A549 (cell line): ENCODE data around the gene MYMK. TPM values are rescaled to one million over a fixed set of nuclear protein-coding genes. Genes with fewer than 3 reads are reported as not detected.

Source experiments
- ATAC-seq, 2 experiments: fragments of 200-7000 bp in 1 of 2; fragments of >200 bp in 1 of 2; cut with Nextera tagmentation in 1 of 2; cut with Tn5 transposase in 1 of 2; 3 replicates each; pipeline versions ENCODE4 v1.8.0 to v1.9.1; 2018 to 2020; ENCODE audit warnings: mild to moderate bottlenecking in 1 of 2, moderate library complexity in 1 of 2
- CTCF ChIA-PET: fragments of 300-600 bp; sonication (Branson Sonifier 250); formaldehyde crosslinking; extraction: SDS; loops from one replicate; lab custom pipeline; 2021; ENCODE audit warnings: antibody characterized with exemption, inconsistent platforms; lab: Yijun Ruan, JAX
- POLR2A ChIA-PET: fragments of 350-600 bp; formaldehyde crosslinking; extraction: SDS; loops from one replicate; lab custom pipeline; 2021; ENCODE audit warnings: antibody characterized with exemption, inconsistent platforms; lab: Yijun Ruan, JAX
- DNase-seq, 2 experiments: peaks; one replicate each; pipeline versions ENCODE4 v3.0.0 to v3.0.0-alpha.2; 2011 to 2016; ENCODE audit warnings: low read depth in 1 of 2, low spot score in 1 of 2
- FAIRE-seq: peaks from 2 replicates; lab custom pipeline; 2011; peaks lifted over from hg19 to GRCh38; lab: Jason Lieb, UNC
- H3K27ac ChIP-seq, 2 experiments: fragments of >200 bp; sonication (Bioruptor Twin); formaldehyde crosslinking; 3 replicates each; pipeline ENCODE4 v1.5.1; 2016 to 2017
- H3K4me1 ChIP-seq: fragments of >200 bp; sonication (Bioruptor Twin); formaldehyde crosslinking; 3 replicates; pipeline ENCODE4 v1.6.1; 2016
- H3K4me2 ChIP-seq: fragments of >200 bp; sonication (Bioruptor Twin); formaldehyde crosslinking; 3 replicates; pipeline ENCODE4 v1.6.1; 2016
- H3K4me3 ChIP-seq: fragments of >200 bp; sonication (Bioruptor Twin); formaldehyde crosslinking; 3 replicates; pipeline ENCODE4 v1.5.1; 2016
- H3K9me3 ChIP-seq: fragments of >200 bp; sonication (Bioruptor Twin); formaldehyde crosslinking; 3 replicates; pipeline ENCODE4 v1.6.1; 2016
- CBX8 ChIP-seq: fragments of 200-600 bp; sonication (generic); IDR thresholded peaks from 2 replicates; pipeline ENCODE4 v1.6.1; 2016
- CHD4 ChIP-seq: fragments of 200-600 bp; sonication (generic); IDR thresholded peaks from 2 replicates; pipeline ENCODE4 v1.6.1; 2016; ENCODE audit warnings: antibody characterized with exemption, mild to moderate bottlenecking, borderline replicate concordance
- EHF ChIP-seq: fragments of 250-450 bp; sonication (Bioruptor Pico); IDR thresholded peaks from 2 replicates; pipeline ENCODE4 v1.5.0; 2020; ENCODE audit warnings: mild to moderate bottlenecking
- EHMT2 ChIP-seq: fragments of 200-600 bp; sonication (generic); IDR thresholded peaks from 2 replicates; pipeline ENCODE4 v1.6.1; 2016; ENCODE audit warnings: antibody characterized with exemption, low read depth, mild to moderate bottlenecking, moderate library complexity
- EP300 ChIP-seq, 2 experiments: fragments of >200 bp; sonication (Bioruptor Twin); formaldehyde crosslinking; IDR thresholded peaks; 2 replicates in 1 of 2; 3 replicates in 1 of 2; pipeline ENCODE4 v1.6.1; 2016 to 2017
- FOXS1 ChIP-seq: fragments of 250-450 bp; sonication (Bioruptor Pico); IDR thresholded peaks from 2 replicates; pipeline ENCODE4 v1.5.0; 2020; ENCODE audit warnings: mild to moderate bottlenecking, moderate library complexity
- HDAC2 ChIP-seq: fragments of 200-600 bp; sonication (generic); IDR thresholded peaks from 2 replicates; pipeline ENCODE4 v1.6.1; 2016
- HOXA7 ChIP-seq: fragments of 250-450 bp; sonication (Bioruptor Pico); IDR thresholded peaks from 2 replicates; pipeline ENCODE4 v1.5.0; 2020; ENCODE audit warnings: mild to moderate bottlenecking, moderate library complexity
- JUN ChIP-seq, 2 experiments: fragments of >200 bp; sonication (Bioruptor Twin); formaldehyde crosslinking; IDR thresholded peaks; 2 replicates in 1 of 2; 3 replicates in 1 of 2; pipeline ENCODE4 v1.6.1; 2016 to 2017
- KDM1A ChIP-seq: fragments of 200-600 bp; sonication (generic); IDR thresholded peaks from 2 replicates; pipeline ENCODE4 v1.6.1; 2016; ENCODE audit warnings: low read depth, mild to moderate bottlenecking
- MAFK ChIP-seq: fragments of 450-650 bp; IDR thresholded peaks from 2 replicates; pipeline ENCODE4 v1.6.1; 2014; ENCODE audit not compliant: partially characterized antibody
- MYC ChIP-seq: IDR thresholded peaks from 2 replicates; pipeline ENCODE4 v1.6.1; 2012; ENCODE audit warnings: mild to moderate bottlenecking, inconsistent platforms, low read length, improper control_type of control experiment, borderline replicate concordance
- NPAS2 ChIP-seq: fragments of 250-450 bp; sonication (Bioruptor Pico); IDR thresholded peaks from 2 replicates; pipeline ENCODE4 v1.8.0; 2022; ENCODE audit warnings: mild to moderate bottlenecking, moderate library complexity, borderline replicate concordance
- NR3C1 ChIP-seq: fragments of >200 bp; sonication (Bioruptor Twin); formaldehyde crosslinking; IDR thresholded peaks from 3 replicates; pipeline ENCODE4 v1.6.1; 2017
- PHF8 ChIP-seq: fragments of 200-600 bp; sonication (generic); IDR thresholded peaks from 2 replicates; pipeline ENCODE4 v1.6.1; 2016; ENCODE audit warnings: low read depth, mild to moderate bottlenecking, antibody characterized with exemption, moderate library complexity, borderline replicate concordance
- POLR2AphosphoS2 ChIP-seq: conservative IDR thresholded peaks from 2 replicates; pipeline ENCODE4 v1.6.1; 2012; ENCODE audit warnings: low read length, improper control_type of control experiment, inconsistent platforms
- TFCP2L1 ChIP-seq: fragments of 250-450 bp; sonication (Bioruptor Pico); IDR thresholded peaks from 2 replicates; pipeline ENCODE4 v1.5.0; 2021; ENCODE audit warnings: mild to moderate bottlenecking
- TP53 ChIP-seq: fragments of 250-450 bp; sonication (Bioruptor Pico); IDR thresholded peaks from 2 replicates; pipeline ENCODE4 v1.5.0; 2021; ENCODE audit warnings: mild to moderate bottlenecking, moderate library complexity
- ZFP36 ChIP-seq: fragments of 450-650 bp; IDR thresholded peaks from 2 replicates; pipeline ENCODE4 v1.6.1; 2014; ENCODE audit warnings: borderline replicate concordance; ENCODE audit not compliant: partially characterized antibody
- ZNF302 ChIP-seq: fragments of 250-450 bp; sonication (Bioruptor Pico); IDR thresholded peaks from 2 replicates; pipeline ENCODE4 v1.9.0; 2021; ENCODE audit warnings: inconsistent platforms, mild to moderate bottlenecking, moderate library complexity
- WGBS: methylation state at CpG from one replicate; pipeline ENCODE4 v1.1.6; 2017; ENCODE audit errors: missing lambda C conversion rate; 5-methylcytosine and 5-hydroxymethylcytosine counted together
- polyA plus RNA-seq, 4 experiments: library from polyadenylated mRNA; depleted of rRNA in 3 of 4; stranded (reverse); fragments of >200 nt; fragmentation: RNase III in 1 of 4; extraction: RNeasy Plus Mini Kit Qiagen cat#74134 plus additional on column Dnase treatment in 1 of 4; gene quantifications; 2 replicates in 3 of 4; 3 replicates in 1 of 4; pipeline ENCODE4 v1.2.3, GENCODE V29; 2011 to 2017
- TF ChIP-seq, protein P1 (sequence below): IDR thresholded peaks from 2 replicates; pipeline ENCODE4 v1.6.1; 2012; ENCODE audit warnings: low read depth, borderline replicate concordance
- TF ChIP-seq, protein P2 (sequence below): fragments of >200 bp; sonication (Bioruptor Twin); formaldehyde crosslinking; IDR thresholded peaks from 2 replicates; pipeline ENCODE4 v1.6.1; 2016
- TF ChIP-seq, protein P3 (sequence below): fragments of >200 bp; sonication (Bioruptor Twin); formaldehyde crosslinking; IDR thresholded peaks from 3 replicates; pipeline ENCODE4 v1.6.1; 2016
- TF ChIP-seq, protein P4 (sequence below): IDR thresholded peaks from 2 replicates; pipeline ENCODE4 v1.6.1; 2012
- TF ChIP-seq, protein P5 (sequence below): fragments of 200-600 bp; sonication (generic); IDR thresholded peaks from 2 replicates; pipeline ENCODE4 v1.6.1; 2016; ENCODE audit warnings: antibody characterized with exemption, mild to moderate bottlenecking, moderate library complexity
- TF ChIP-seq, protein P6 (sequence below): fragments of 450-650 bp; IDR thresholded peaks from 2 replicates; pipeline ENCODE4 v1.6.1; 2014; ENCODE audit warnings: antibody characterized with exemption

The MYMK gene
- polyA plus RNA-seq, 2 of the 4 experiments (the other 2 are of a cell fraction) = not detected

DNA sequence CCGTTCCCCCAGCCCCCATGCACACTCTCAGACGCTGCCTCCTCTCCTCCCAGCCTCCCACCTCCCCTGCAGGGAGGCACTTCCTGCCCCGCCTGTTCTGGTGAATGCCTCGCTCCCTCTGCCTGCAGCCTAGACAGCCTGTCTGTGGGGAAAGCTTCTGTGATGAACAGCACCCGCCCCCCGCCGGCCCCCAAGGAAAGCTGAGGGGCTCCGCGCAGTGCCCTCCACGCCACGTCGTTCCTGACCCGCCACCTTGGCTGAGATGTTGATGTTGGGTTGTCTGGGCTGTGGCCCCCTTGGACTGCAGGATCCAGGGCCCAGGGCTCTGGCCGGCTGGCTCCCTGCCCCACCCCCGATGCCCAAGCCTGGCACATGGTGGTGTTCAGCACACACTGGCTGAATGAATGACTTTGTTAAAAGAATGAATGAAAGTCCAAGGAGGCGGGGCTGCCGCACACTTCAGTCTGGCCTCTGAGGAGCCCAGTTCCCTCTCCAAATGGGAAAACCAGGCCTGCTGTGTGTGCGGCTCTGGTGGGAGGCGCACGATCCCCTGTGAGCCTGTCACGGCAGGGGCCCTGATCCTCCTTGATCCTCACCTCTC lies 2.1 kb upstream of the MYMK start:
- ATAC-seq (no peak), FAIRE-seq (no peak), DNase-seq (no peak)
- CTCF ChIA-PET = interaction anchor here (8.7 kb wide), 1 partner anchor 199 kb away, joined by 72 read pairs; no protein-coding TSS in a partner anchor
- WGBS = 67% methylated on average over 15 of the region's 21 CpGs
- TF ChIP-seq HDAC2 (no peak), JUN (IDR thresholded peaks at IDR 0.05) (no peak), MYC (no peak), FOXS1 (CRISPR knock-in tag) (no peak), ZFP36 (no peak), CHD4 (no peak), POLR2AphosphoS2 (no peak)
- POLR2A ChIA-PET = no interaction called here
- no peaks in the 10 kb centered on the region for H3K9me3 ChIP-seq
- no peak overlapping the region for H3K27ac ChIP-seq
- H3K4me1 ChIP-seq = peaks cover 5% of the 10 kb centered on the region; the same call in 1 of the 3 replicates
- no peak overlapping the region for H3K4me2 ChIP-seq
- H3K4me3 ChIP-seq = no peak overlapping the region

DNA sequence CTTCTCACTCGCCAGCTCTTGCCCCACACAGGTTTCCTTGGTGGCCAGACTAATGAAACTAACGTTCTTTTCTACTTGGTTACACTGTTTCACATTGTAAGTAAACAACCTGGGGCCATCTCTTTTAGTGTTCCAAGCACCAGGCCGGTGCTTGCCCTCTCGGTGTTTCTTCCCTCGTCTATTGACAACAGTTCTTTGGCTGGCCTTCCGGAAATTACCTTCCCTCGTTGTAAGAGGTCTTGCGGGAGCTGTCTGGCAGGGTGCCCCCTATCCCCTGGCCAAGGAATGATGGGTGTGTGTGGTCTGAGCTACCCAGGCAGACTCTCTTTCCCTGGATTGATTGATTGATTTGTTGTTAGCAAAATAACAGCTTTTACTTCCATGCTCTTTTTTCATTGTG lies 918 bp upstream of the MYMK start:
- TF ChIP-seq ZNF302 (no peak), TFCP2L1 (CRISPR knock-in tag) (no peak), HOXA7 (CRISPR knock-in tag) (no peak), KDM1A (no peak), FOXS1 (CRISPR knock-in tag) (no peak), EP300 (IDR thresholded peaks at IDR 0.05) (no peak), JUN (IDR thresholded peaks at IDR 0.05) (no peak), PHF8 (no peak), EHF (CRISPR knock-in tag) (no peak), NR3C1 (no peak), CBX8 (no peak), MAFK (no peak), TP53 (CRISPR knock-in tag) (no peak)
- TF ChIP-seq, protein P1, sequence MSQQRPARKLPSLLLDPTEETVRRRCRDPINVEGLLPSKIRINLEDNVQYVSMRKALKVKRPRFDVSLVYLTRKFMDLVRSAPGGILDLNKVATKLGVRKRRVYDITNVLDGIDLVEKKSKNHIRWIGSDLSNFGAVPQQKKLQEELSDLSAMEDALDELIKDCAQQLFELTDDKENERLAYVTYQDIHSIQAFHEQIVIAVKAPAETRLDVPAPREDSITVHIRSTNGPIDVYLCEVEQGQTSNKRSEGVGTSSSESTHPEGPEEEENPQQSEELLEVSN = no peak
- TF ChIP-seq, protein P2, sequence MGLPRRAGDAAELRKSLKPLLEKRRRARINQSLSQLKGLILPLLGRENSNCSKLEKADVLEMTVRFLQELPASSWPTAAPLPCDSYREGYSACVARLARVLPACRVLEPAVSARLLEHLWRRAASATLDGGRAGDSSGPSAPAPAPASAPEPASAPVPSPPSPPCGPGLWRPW = no peak
- TF ChIP-seq, protein P3, sequence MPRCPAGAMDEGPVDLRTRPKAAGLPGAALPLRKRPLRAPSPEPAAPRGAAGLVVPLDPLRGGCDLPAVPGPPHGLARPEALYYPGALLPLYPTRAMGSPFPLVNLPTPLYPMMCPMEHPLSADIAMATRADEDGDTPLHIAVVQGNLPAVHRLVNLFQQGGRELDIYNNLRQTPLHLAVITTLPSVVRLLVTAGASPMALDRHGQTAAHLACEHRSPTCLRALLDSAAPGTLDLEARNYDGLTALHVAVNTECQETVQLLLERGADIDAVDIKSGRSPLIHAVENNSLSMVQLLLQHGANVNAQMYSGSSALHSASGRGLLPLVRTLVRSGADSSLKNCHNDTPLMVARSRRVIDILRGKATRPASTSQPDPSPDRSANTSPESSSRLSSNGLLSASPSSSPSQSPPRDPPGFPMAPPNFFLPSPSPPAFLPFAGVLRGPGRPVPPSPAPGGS = no peak
- ChIA-PET POLR2A (no interaction called here), CTCF (no interaction called here)
- H3K9me3 ChIP-seq = no peaks in the 10 kb centered on the region
- DNase-seq (no peak), FAIRE-seq (no peak), ATAC-seq (no peak)
- no peak overlapping the region for H3K4me3 ChIP-seq
- WGBS = 80% methylated on average over 8 of the region's 8 CpGs
- H3K4me1 ChIP-seq = peaks cover 5% of the 10 kb centered on the region; the same call in 1 of the 3 replicates
- no peak overlapping the region for H3K4me2 ChIP-seq
- no peak overlapping the region for H3K27ac ChIP-seq

DNA sequence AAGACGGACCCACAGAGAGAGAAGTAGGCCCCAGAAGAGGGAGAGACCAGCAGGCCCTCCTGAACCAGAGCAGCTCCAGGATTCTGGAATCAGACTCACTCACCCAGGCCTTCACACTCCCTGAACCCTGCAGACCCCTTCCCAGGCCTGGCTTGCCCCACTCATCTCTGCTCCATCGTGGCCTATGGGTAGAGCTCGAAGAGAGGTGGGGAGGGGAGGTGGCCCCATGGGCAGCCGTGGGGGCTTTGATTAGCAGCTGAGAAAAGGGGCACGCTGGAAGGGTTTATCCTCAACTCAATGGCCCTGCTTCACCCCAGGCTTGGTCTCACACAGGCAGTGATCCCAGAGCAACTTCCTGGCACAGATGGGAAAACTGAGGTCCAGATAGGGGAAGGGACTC lies 613 bp downstream of the MYMK start:
- no peak for ATAC-seq
- ChIA-PET CTCF (interaction anchor here (3.5 kb wide), 1 partner anchor 9 kb away, joined by 28 read pairs; the partner anchor contains the start of gene ADAMTSL2), POLR2A (no interaction called here)
- no peak for FAIRE-seq
- WGBS = 51% methylated on average over 5 of the region's 5 CpGs
- H3K4me3 ChIP-seq = no peak overlapping the region
- DNase-seq = no peak
- H3K4me2 ChIP-seq = no peak overlapping the region
- H3K9me3 ChIP-seq = no peaks in the 10 kb centered on the region
- H3K4me1 ChIP-seq = peaks cover 5% of the 10 kb centered on the region; the same call in 1 of the 3 replicates
- H3K27ac ChIP-seq = no peak overlapping the region
- TF ChIP-seq JUN (IDR thresholded peaks at IDR 0.05) = no peak
- TF ChIP-seq, protein P4, sequence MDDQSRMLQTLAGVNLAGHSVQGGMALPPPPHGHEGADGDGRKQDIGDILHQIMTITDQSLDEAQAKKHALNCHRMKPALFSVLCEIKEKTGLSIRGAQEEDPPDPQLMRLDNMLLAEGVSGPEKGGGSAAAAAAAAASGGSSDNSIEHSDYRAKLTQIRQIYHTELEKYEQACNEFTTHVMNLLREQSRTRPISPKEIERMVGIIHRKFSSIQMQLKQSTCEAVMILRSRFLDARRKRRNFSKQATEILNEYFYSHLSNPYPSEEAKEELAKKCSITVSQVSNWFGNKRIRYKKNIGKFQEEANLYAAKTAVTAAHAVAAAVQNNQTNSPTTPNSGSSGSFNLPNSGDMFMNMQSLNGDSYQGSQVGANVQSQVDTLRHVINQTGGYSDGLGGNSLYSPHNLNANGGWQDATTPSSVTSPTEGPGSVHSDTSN = no peak
- TF ChIP-seq, protein P5, sequence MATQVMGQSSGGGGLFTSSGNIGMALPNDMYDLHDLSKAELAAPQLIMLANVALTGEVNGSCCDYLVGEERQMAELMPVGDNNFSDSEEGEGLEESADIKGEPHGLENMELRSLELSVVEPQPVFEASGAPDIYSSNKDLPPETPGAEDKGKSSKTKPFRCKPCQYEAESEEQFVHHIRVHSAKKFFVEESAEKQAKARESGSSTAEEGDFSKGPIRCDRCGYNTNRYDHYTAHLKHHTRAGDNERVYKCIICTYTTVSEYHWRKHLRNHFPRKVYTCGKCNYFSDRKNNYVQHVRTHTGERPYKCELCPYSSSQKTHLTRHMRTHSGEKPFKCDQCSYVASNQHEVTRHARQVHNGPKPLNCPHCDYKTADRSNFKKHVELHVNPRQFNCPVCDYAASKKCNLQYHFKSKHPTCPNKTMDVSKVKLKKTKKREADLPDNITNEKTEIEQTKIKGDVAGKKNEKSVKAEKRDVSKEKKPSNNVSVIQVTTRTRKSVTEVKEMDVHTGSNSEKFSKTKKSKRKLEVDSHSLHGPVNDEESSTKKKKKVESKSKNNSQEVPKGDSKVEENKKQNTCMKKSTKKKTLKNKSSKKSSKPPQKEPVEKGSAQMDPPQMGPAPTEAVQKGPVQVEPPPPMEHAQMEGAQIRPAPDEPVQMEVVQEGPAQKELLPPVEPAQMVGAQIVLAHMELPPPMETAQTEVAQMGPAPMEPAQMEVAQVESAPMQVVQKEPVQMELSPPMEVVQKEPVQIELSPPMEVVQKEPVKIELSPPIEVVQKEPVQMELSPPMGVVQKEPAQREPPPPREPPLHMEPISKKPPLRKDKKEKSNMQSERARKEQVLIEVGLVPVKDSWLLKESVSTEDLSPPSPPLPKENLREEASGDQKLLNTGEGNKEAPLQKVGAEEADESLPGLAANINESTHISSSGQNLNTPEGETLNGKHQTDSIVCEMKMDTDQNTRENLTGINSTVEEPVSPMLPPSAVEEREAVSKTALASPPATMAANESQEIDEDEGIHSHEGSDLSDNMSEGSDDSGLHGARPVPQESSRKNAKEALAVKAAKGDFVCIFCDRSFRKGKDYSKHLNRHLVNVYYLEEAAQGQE = no peak
- TF ChIP-seq, protein P6, sequence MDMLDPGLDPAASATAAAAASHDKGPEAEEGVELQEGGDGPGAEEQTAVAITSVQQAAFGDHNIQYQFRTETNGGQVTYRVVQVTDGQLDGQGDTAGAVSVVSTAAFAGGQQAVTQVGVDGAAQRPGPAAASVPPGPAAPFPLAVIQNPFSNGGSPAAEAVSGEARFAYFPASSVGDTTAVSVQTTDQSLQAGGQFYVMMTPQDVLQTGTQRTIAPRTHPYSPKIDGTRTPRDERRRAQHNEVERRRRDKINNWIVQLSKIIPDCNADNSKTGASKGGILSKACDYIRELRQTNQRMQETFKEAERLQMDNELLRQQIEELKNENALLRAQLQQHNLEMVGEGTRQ = no peak
- no peak for TF ChIP-seq HOXA7 (CRISPR knock-in tag)
- TF ChIP-seq MAFK = no peak
- TF ChIP-seq EHMT2 = no peak
- TF ChIP-seq NPAS2 (CRISPR knock-in tag) = no peak
- TF ChIP-seq KDM1A = no peak
